ENCODE measurements around the gene CDC5L. TPM values are rescaled to one million over a fixed set of nuclear protein-coding genes. Genes with fewer than 3 reads are reported as not detected.

The CDC5L gene
- total and polyA plus RNA-seq, 9 donors, result 18.6 to 28.0 (median 23.9) TPM

DNA sequence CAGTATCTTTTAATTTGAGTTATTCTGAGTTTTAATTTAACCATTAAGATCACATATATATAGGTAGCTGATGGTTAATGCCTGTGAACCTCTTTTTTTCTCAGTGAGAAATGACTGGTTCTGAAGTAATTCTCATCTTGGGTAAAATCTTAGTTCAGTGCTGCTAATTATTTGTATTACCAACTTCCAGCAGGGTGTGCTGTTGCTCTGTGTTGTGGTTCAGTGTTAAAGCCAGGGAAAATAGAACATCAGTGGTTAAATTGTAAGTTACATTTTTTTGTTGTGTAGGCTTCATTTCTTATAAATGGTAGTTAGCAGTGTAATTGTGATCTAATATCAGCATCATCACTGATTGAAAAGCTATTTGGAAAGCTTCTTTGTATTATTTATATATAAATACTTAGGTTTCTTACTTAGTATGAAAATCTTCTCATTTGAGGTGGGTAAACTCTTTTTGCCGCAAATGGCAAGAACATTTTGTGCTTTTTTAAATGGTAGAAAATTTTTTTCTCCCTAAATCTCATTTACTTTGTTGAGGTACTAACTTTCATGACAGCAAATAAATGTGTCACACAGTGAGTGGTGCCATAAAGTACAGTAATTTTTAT lies 43.7 kb downstream of the CDC5L start:
- H3K27ac ChIP-seq (ENCODE audit: low read length), result no peak overlapping the region
- DNase-seq, result peak; percentile 72
- peaks cover 8% of the 10 kb centered on the region for H3K36me3 ChIP-seq (ENCODE audit: control insufficient read depth, insufficient read depth, low read length)
- no peaks in the 10 kb centered on the region for H3K9me3 ChIP-seq (replicated peaks; ENCODE audit: control insufficient read depth, low read depth, low read length)
- no peaks in the 10 kb centered on the region for H3K4me1 ChIP-seq (ENCODE audit: control insufficient read depth, insufficient read depth, low read length)
- no peak overlapping the region for H3K4me3 ChIP-seq (ENCODE audit: low read length)
- H3K27me3 ChIP-seq (ENCODE audit: control insufficient read depth, insufficient read depth, low read length), result no peaks in the 10 kb centered on the region
- WGBS (ENCODE audit: insufficient coverage), result no CpG with 5 or more reads among the region's 1 CpG

- Histone ChIP-seq H3K4me1 (ENCODE audit: control insufficient read depth, insufficient read depth, low read length) (no peaks in the 10 kb centered on the region), H3K27ac (ENCODE audit: low read length) (peak overlapping the region; percentile 45), H3K36me3 (ENCODE audit: control insufficient read depth, insufficient read depth, low read length) (peaks cover 8% of the 10 kb centered on the region), H3K9me3 (replicated peaks; ENCODE audit: control insufficient read depth, low read depth, low read length) (no peaks in the 10 kb centered on the region), H3K4me3 (ENCODE audit: low read length) (no peak overlapping the region), H3K27me3 (ENCODE audit: control insufficient read depth, insufficient read depth, low read length) (no peaks in the 10 kb centered on the region)
- no peak for DNase-seq
- no CpG with 5 or more reads among the region's 2 CpGs for whole genome bisulfite sequencing (ENCODE audit: insufficient coverage)
Observed at GRCh38 chr6:44432227-44432626, 44.7 kb downstream of the CDC5L start.

GRCh38 chr6:44432726-44433125 lies 45.2 kb downstream of the CDC5L start:
- no peak overlapping the region for H3K4me3 ChIP-seq (ENCODE audit: low read length)
- no peaks in the 10 kb centered on the region for H3K27me3 ChIP-seq (ENCODE audit: control insufficient read depth, insufficient read depth, low read length)
- peak overlapping the region; percentile 45 for H3K27ac ChIP-seq (ENCODE audit: low read length)
- WGBS (ENCODE audit: insufficient coverage), result no CpG with 5 or more reads among the region's 1 CpG
- no peaks in the 10 kb centered on the region for H3K9me3 ChIP-seq (replicated peaks; ENCODE audit: control insufficient read depth, low read depth, low read length)
- H3K36me3 ChIP-seq (ENCODE audit: control insufficient read depth, insufficient read depth, low read length), result peaks cover 8% of the 10 kb centered on the region
- peak; percentile 70 for DNase-seq
- no peaks in the 10 kb centered on the region for H3K4me1 ChIP-seq (ENCODE audit: control insufficient read depth, insufficient read depth, low read length)

DNA sequence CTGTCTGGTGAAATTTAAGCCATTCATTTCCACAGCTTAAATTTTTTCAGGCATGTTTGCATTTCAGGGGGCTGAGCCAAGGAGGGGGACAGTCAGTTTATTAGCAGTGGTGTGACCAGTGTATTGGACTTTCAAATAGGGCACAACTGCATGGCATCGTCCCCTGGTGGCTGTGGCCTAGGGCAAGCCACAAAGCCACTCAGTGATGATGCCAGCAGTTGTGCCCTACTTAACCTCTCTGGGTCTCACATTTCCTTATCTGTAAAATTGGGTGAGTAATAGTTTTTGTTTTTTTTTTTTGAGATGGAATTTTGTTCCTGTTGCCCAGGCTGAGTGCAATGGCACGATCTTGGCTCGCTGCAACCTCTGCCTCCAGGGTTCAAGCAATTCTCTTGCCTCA lies 48.0 kb downstream of the CDC5L start:
- H3K4me1 ChIP-seq (ENCODE audit: control insufficient read depth, insufficient read depth, low read length), result peaks cover 2% of the 10 kb centered on the region

DNA sequence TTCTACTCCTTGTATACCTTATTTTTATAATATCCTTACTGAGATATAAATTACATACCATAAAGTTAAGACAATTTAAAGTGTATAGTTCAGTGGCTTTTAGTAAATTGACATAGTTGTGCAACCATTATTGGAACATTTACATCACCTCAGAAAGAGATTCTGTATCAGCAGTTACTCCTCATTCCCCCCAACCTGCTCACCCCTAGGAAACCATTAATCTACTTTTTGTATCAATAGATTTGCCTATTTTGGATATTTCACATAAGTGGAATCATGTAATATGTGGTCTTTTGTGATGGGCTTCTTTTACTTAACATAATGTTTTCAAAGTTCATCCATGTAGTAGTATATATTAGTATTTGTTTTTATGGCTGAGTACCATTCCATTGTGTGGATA lies 51.3 kb downstream of the CDC5L start:
- H3K4me3 ChIP-seq (ENCODE audit: low read length), result no peak overlapping the region
- DNase-seq, result no peak
- peaks cover 2% of the 10 kb centered on the region for H3K4me1 ChIP-seq (ENCODE audit: control insufficient read depth, insufficient read depth, low read length)
- no peaks in the 10 kb centered on the region for H3K27me3 ChIP-seq (ENCODE audit: control insufficient read depth, insufficient read depth, low read length)
- no peak overlapping the region for H3K27ac ChIP-seq (ENCODE audit: low read length)
- peaks cover 12% of the 10 kb centered on the region for H3K9me3 ChIP-seq (replicated peaks; ENCODE audit: control insufficient read depth, low read depth, low read length)
- peaks cover 3% of the 10 kb centered on the region for H3K36me3 ChIP-seq (ENCODE audit: control insufficient read depth, insufficient read depth, low read length)

More for the DNA sequence above, 48.0 kb downstream of the CDC5L start:
- 93% methylated on average over 2 of the region's 3 CpGs for WGBS (ENCODE audit: insufficient coverage)
- Histone ChIP-seq H3K27ac (ENCODE audit: low read length) (no peak overlapping the region), H3K27me3 (ENCODE audit: control insufficient read depth, insufficient read depth, low read length) (no peaks in the 10 kb centered on the region), H3K36me3 (ENCODE audit: control insufficient read depth, insufficient read depth, low read length) (peaks cover 3% of the 10 kb centered on the region), H3K9me3 (replicated peaks; ENCODE audit: control insufficient read depth, low read depth, low read length) (no peaks in the 10 kb centered on the region), H3K4me3 (ENCODE audit: low read length) (no peak overlapping the region)
- no peak for DNase-seq

DNA sequence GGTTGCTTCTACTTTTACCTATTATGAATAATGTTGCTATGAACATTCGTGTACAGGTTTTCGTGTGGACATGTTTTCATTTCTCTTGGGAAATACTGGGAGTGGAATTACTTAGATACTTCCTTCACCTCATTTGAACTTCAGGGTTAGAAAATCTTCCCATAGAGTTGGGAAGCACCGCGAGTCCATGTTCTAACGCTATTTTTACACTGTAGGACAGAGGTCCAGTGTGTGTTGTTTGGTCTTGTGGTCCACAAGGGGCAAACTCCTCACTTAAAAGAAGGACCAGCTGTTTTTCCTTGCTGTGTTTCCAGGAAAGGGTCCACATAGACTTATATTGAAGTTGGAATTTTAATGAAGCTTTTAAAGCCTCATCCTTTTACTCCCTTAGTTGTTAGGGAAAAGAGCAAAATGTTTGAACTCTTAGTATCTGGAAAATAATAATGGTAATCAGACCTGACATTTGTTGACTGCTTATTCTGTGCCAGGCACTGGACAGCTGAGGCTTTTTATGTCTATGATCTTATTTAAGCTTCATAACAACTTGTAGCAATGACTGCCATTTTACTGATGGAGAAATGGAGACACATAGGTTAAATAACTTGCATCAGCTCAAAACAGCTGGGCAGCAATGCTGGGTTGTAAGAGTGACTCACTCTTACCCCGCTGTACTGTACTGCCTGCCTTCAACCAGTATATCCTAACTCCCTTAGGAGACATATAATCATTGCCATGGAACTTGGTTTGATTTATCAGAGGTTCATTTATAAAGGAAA lies 52.0 kb downstream of the CDC5L start:
- Histone ChIP-seq H3K36me3 (ENCODE audit: control insufficient read depth, insufficient read depth, low read length) (peaks cover 3% of the 10 kb centered on the region), H3K27me3 (ENCODE audit: control insufficient read depth, insufficient read depth, low read length) (no peaks in the 10 kb centered on the region), H3K4me3 (ENCODE audit: low read length) (no peak overlapping the region), H3K9me3 (replicated peaks; ENCODE audit: control insufficient read depth, low read depth, low read length) (peaks cover 12% of the 10 kb centered on the region), H3K4me1 (ENCODE audit: control insufficient read depth, insufficient read depth, low read length) (peaks cover 2% of the 10 kb centered on the region), H3K27ac (ENCODE audit: low read length) (peak overlapping the region; percentile 53)
- peak; percentile 33 for DNase-seq
- no CpG with 5 or more reads among the region's 6 CpGs for WGBS (ENCODE audit: insufficient coverage)

- H3K9me3 ChIP-seq (replicated peaks; ENCODE audit: control insufficient read depth, low read depth, low read length), result peaks cover 12% of the 10 kb centered on the region
- H3K36me3 ChIP-seq (ENCODE audit: control insufficient read depth, insufficient read depth, low read length), result peaks cover 9% of the 10 kb centered on the region
- DNase-seq, result no peak
- WGBS (ENCODE audit: insufficient coverage), result 100% methylated on average over 1 of the region's 5 CpGs
- no peaks in the 10 kb centered on the region for H3K27me3 ChIP-seq (ENCODE audit: control insufficient read depth, insufficient read depth, low read length)
- H3K27ac ChIP-seq (ENCODE audit: low read length), result no peak overlapping the region
- peaks cover 5% of the 10 kb centered on the region for H3K4me1 ChIP-seq (ENCODE audit: control insufficient read depth, insufficient read depth, low read length)
- H3K4me3 ChIP-seq (ENCODE audit: low read length), result no peak overlapping the region
Observed at GRCh38 chr6:44441091-44441855, 53.8 kb downstream of the CDC5L start.

GRCh38 chr6:44442236-44442635 lies 54.7 kb downstream of the CDC5L start:
- Histone ChIP-seq H3K27me3 (ENCODE audit: control insufficient read depth, insufficient read depth, low read length) (no peaks in the 10 kb centered on the region), H3K4me1 (ENCODE audit: control insufficient read depth, insufficient read depth, low read length) (peaks cover 5% of the 10 kb centered on the region), H3K4me3 (ENCODE audit: low read length) (no peak overlapping the region), H3K27ac (ENCODE audit: low read length) (no peak overlapping the region), H3K36me3 (ENCODE audit: control insufficient read depth, insufficient read depth, low read length) (peaks cover 9% of the 10 kb centered on the region), H3K9me3 (replicated peaks; ENCODE audit: control insufficient read depth, low read depth, low read length) (peaks cover 12% of the 10 kb centered on the region)
- no peak for DNase-seq
- WGBS (ENCODE audit: insufficient coverage), result no CpG with 5 or more reads among the region's 1 CpG

DNA sequence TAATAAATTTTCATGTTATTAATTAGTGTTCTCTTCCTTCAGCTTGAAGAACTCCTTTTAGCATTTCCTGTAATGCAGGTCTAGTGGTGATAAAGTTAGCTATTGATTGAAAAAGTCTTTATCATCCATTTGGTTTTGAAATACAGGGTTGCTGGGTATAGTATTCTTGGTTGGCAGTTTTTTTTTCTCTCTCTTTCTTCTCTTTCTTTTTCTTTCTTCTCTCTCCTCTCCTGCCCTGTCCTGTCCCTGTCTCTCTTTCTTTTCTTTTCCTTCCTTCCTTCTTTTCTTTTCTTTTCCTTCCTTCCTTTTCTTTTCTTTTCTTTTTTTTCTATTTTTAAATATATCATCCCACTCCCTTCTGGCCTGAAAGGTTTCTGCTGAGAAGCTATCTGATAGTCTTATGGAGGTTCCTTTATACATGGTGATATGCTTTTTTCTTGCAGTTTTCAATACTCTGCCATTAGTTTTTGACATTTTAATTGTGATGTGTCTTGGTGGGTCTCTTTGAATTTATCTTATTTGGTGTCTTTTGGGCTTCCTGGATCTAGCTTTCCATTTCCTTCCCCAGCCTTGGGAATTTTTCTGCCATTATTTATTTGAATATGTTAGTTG lies 55.4 kb downstream of the CDC5L start:
- no peak for DNase-seq
- no peaks in the 10 kb centered on the region for H3K27me3 ChIP-seq (ENCODE audit: control insufficient read depth, insufficient read depth, low read length)
- H3K4me3 ChIP-seq (ENCODE audit: low read length), result no peak overlapping the region
- peaks cover 12% of the 10 kb centered on the region for H3K9me3 ChIP-seq (replicated peaks; ENCODE audit: control insufficient read depth, low read depth, low read length)
- H3K27ac ChIP-seq (ENCODE audit: low read length), result no peak overlapping the region
- peaks cover 12% of the 10 kb centered on the region for H3K36me3 ChIP-seq (ENCODE audit: control insufficient read depth, insufficient read depth, low read length)
- peaks cover 5% of the 10 kb centered on the region for H3K4me1 ChIP-seq (ENCODE audit: control insufficient read depth, insufficient read depth, low read length)

DNA sequence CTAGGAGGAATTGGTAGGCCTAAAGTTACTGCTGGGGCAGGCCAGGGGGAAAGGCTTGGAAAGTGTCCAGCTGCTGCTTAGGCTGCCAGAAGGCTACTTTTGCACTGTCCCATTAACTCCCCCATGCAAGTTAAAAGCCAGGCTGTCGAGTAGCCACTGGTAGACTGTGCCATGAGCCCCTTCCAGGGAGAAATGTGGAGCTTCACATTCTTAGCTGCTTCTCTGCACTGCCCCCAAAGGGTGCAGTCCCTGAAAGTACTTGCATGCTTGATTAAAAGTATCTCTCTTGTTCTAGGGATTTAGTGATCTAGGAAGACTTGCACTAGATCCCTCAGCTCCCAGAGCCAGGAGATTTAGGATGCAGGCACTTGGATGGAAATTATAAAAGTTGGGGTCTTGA lies 57.3 kb downstream of the CDC5L start:
- H3K4me1 ChIP-seq (ENCODE audit: control insufficient read depth, insufficient read depth, low read length), result peaks cover 3% of the 10 kb centered on the region
- no peak overlapping the region for H3K4me3 ChIP-seq (ENCODE audit: low read length)
- no peak for DNase-seq
- peaks cover 12% of the 10 kb centered on the region for H3K9me3 ChIP-seq (replicated peaks; ENCODE audit: control insufficient read depth, low read depth, low read length)
- H3K27ac ChIP-seq (ENCODE audit: low read length), result no peak overlapping the region
- WGBS (ENCODE audit: insufficient coverage), result no CpG with 5 or more reads among the region's 1 CpG
- H3K36me3 ChIP-seq (ENCODE audit: control insufficient read depth, insufficient read depth, low read length), result peaks cover 12% of the 10 kb centered on the region
- H3K27me3 ChIP-seq (ENCODE audit: control insufficient read depth, insufficient read depth, low read length), result no peaks in the 10 kb centered on the region

Measured in muscle of leg (tissue), 11 donors.